GM12878 (cell line): ENCODE data around the gene OR6K3. TPM values are rescaled to one million over a fixed set of nuclear protein-coding genes. Genes with fewer than 3 reads are reported as not detected.
"Not testable (repeated sequence)": the region's sequence is repeated elsewhere in the genome, so short reads cannot be mapped to it uniquely, and the experiment has no call there.

Experiments
- ATAC-seq: fragments of 200-7000 bp; cut with Tn5 transposase; 3 replicates; pipeline ENCODE4 v1.9.1; 2020; ENCODE audit warnings: mild to moderate bottlenecking, moderate library complexity
- BruUV-seq: library from RNA; stranded (reverse); fragments of 400-500 nt; replicated peaks from 2 replicates; lab custom pipeline; 2021; lab: Mats Ljungman, UMichigan
- CTCF ChIA-PET: fragments of 300-600 bp; sonication (Branson Sonifier 250); formaldehyde crosslinking; extraction: SDS; loops from one replicate; lab custom pipeline; 2021; ENCODE audit warnings: inconsistent platforms; lab: Yijun Ruan, JAX
- POLR2A ChIA-PET: fragments of 350-600 bp; formaldehyde crosslinking; extraction: SDS; loops from one replicate; lab custom pipeline; 2021; ENCODE audit warnings: inconsistent platforms; lab: Charles Lee
- RAD21 ChIA-PET: fragments of 300-600 bp; sonication (Branson Sonifier 250); formaldehyde crosslinking; loops from one replicate; lab custom pipeline; 2023; ENCODE audit warnings: antibody characterized with exemption; ENCODE audit not compliant: unreplicated experiment; lab: Charles Lee
- SMC1A ChIA-PET: fragments of 300-600 bp; sonication (Branson Sonifier 250); formaldehyde crosslinking; loops from one replicate; lab custom pipeline; 2023; ENCODE audit not compliant: unreplicated experiment, uncharacterized antibody; lab: Charles Lee
- DNase-seq: peaks from one replicate; pipeline ENCODE4 v3.0.0-alpha.2; 2011; ENCODE audit warnings: low read depth, low spot score
- FAIRE-seq: peaks from 3 replicates; lab custom pipeline; 2011; peaks lifted over from hg19 to GRCh38; lab: Jason Lieb, UNC
- H2AFZ ChIP-seq: 2 replicates; pipeline ENCODE4 v1.6.0; 2011; ENCODE audit warnings: low read depth, low read length, control low read depth; ENCODE audit not compliant: control insufficient read depth
- H3K27ac ChIP-seq: 2 replicates; pipeline ENCODE4 v1.5.1; 2011; ENCODE audit warnings: control low read depth; ENCODE audit not compliant: control insufficient read depth, insufficient read depth
- H3K27me3 ChIP-seq, 2 experiments: replicated peaks in 1 of 2; 2 replicates each; pipeline versions ENCODE4 v1.6.0 to v1.6.1; 2011; ENCODE audit warnings: low read length in 1 of 2; ENCODE audit not compliant: control insufficient read depth in 2 of 2, insufficient read depth in 2 of 2
- H3K36me3 ChIP-seq, 2 experiments: 2 replicates each; pipeline ENCODE4 v1.5.1; 2011; ENCODE audit warnings: low read length in 1 of 2; ENCODE audit not compliant: control insufficient read depth in 2 of 2, insufficient read depth in 2 of 2
- H3K4me1 ChIP-seq: 2 replicates; pipeline ENCODE4 v1.6.1; 2011; ENCODE audit warnings: mild to moderate bottlenecking, low read length, moderate library complexity, mixed read lengths; ENCODE audit not compliant: control insufficient read depth, insufficient read depth
- H3K4me2 ChIP-seq: 2 replicates; pipeline ENCODE4 v1.6.0; 2011; ENCODE audit warnings: control low read depth; ENCODE audit not compliant: control insufficient read depth, insufficient read depth
- H3K4me3 ChIP-seq: fragments of 200-600 bp; sonication (generic); 2 replicates; pipeline ENCODE4 v1.5.1; 2016
- H3K79me2 ChIP-seq: 2 replicates; pipeline ENCODE4 v1.6.0; 2011; ENCODE audit warnings: low read length; ENCODE audit not compliant: control insufficient read depth, insufficient read depth
- H3K9ac ChIP-seq: 2 replicates; pipeline ENCODE4 v1.8.0; 2011; ENCODE audit warnings: low read length, control low read depth, mixed read lengths; ENCODE audit not compliant: control insufficient read depth, insufficient read depth
- H3K9me3 ChIP-seq: replicated peaks from 3 replicates; pipeline ENCODE4 v1.5.1; 2011; ENCODE audit warnings: mild to moderate bottlenecking, low read length; ENCODE audit not compliant: control insufficient read depth, insufficient read depth
- H4K20me1 ChIP-seq: 2 replicates; pipeline ENCODE4 v1.6.0; 2011; ENCODE audit not compliant: control insufficient read depth, insufficient read depth
- NBN ChIP-seq: fragments of 450-650 bp; IDR thresholded peaks from 2 replicates; pipeline ENCODE4 v1.6.1; 2016
- NR2C2 ChIP-seq: IDR thresholded peaks from 2 replicates; pipeline ENCODE4 v1.6.1; 2011; ENCODE audit warnings: borderline replicate concordance, low read depth; ENCODE audit not compliant: control insufficient read depth, insufficient read length
- PML ChIP-seq: IDR thresholded peaks from 2 replicates; pipeline ENCODE4 v1.6.1; 2012; ENCODE audit warnings: low read length, inconsistent platforms
- TAF1 ChIP-seq: IDR thresholded peaks from 2 replicates; pipeline ENCODE4 v1.6.1; 2011; ENCODE audit warnings: mild to moderate bottlenecking, low read depth, low read length, borderline replicate concordance
- USF1 ChIP-seq: IDR thresholded peaks from 2 replicates; pipeline ENCODE4 v1.6.1; 2011; ENCODE audit warnings: borderline replicate concordance, low read depth, mild to moderate bottlenecking, moderate library complexity, mixed read lengths, low read length; ENCODE audit not compliant: insufficient read depth; ENCODE audit errors: extremely low read length
- whole genome bisulfite sequencing: methylation state at CpG from one replicate; pipeline ENCODE4 v1.1.6; 2016; ENCODE audit warnings: low lambda C conversion rate; ENCODE audit not compliant: insufficient replicate concordance, insufficient coverage; ENCODE audit errors: missing lambda C conversion rate; 5-methylcytosine and 5-hydroxymethylcytosine counted together
- in situ Hi-C: fragments of 300-500 bp; cut with MboI; formaldehyde crosslinking; loops from 9 replicates; pipeline ENCODE4 v1.14.3; 2018; ENCODE audit warnings: mixed read lengths
- intact Hi-C: fragments of 100-400 bp; cut with micrococcal nuclease; formaldehyde crosslinking; loops from one replicate; pipeline ENCODE4 v1.14.2; 2022; ENCODE audit not compliant: unreplicated experiment
- polyA plus RNA-seq, 11 experiments: library from polyadenylated mRNA; depleted of rRNA in 4 of 11; unstranded in 6 of 11; stranded (reverse) in 5 of 11; fragments of >200 nt; fragmentation: Nextera tagmentation in 4 of 11; fragmentation: Illumina TruSeq in 1 of 11; extraction: Ambion mirVana in 4 of 11; extraction: Trizol in 1 of 11; gene quantifications; 1 replicate in 1 of 11; 2 replicates in 10 of 11; pipeline versions ENCODE4 v1.2.1 to v1.2.3, GENCODE V29; 2011 to 2016; ENCODE audit warnings: inconsistent platforms in 2 of 11, missing spikeins in 2 of 11, low read depth in 1 of 11
- total RNA-seq, 4 experiments: library from RNA; depleted of rRNA in 3 of 4; stranded (reverse); fragments of >200 nt in 3 of 4; fragmentation: Illumina TruSeq in 1 of 4; extraction: Trizol in 1 of 4; gene quantifications; 2 replicates each; pipeline versions ENCODE4 v1.2.1 to v1.2.3, GENCODE V29; 2013 to 2021

The OR6K3 gene
- total and polyA plus RNA-seq, 10 of the 15 experiments (the other 5 are each of a cell fraction or from before 2014, with no cell fraction given) = not detected

GRCh38 chr1:158691907-158692306 is 28.6 kb downstream of the OR6K3 start:
- no peak overlapping the region for H3K4me3 ChIP-seq
- CTCF ChIA-PET = interaction anchor here (1.1 kb wide), 1 partner anchor 358 kb away, joined by 3 read pairs; no protein-coding TSS in a partner anchor
- no peaks in the 10 kb centered on the region for H3K27me3 ChIP-seq
- H3K36me3 ChIP-seq = no peaks in the 10 kb centered on the region
- in situ Hi-C loops = no loop called here
- ATAC-seq = no peak
- TF ChIP-seq NBN (no peak), NR2C2 (no peak), PML (no peak), TAF1 (no peak), USF1 (no peak)
- TF ChIP-seq, all 136 proteins: peak for 0
- Histone ChIP-seq H3K4me2 (no peak overlapping the region), H3K27ac (no peak overlapping the region), H3K9ac (no peak overlapping the region), H3K9me3 (no peaks in the 10 kb centered on the region), H3K79me2 (no peaks in the 10 kb centered on the region), H2AFZ (no peak overlapping the region), H4K20me1 (no peaks in the 10 kb centered on the region), H3K4me1 (no peaks in the 10 kb centered on the region)
- intact Hi-C loops = no loop called here
- POLR2A ChIA-PET = no interaction called here
- FAIRE-seq (no peak), DNase-seq (no peak)
- BruUV-seq = no TSS peak
- RAD21 ChIA-PET = no interaction called here
- SMC1A ChIA-PET = no interaction called here

GRCh38 chr1:158691149-158691548 is 29.4 kb downstream of the OR6K3 start:
- FAIRE-seq, POLR2A ChIA-PET, H3K4me1 ChIP-seq, BruUV-seq, H3K4me3 ChIP-seq, SMC1A ChIA-PET, H3K9me3 ChIP-seq, H3K4me2 ChIP-seq, H3K27ac ChIP-seq, CTCF ChIA-PET, RAD21 ChIA-PET, ATAC-seq, H2AFZ ChIP-seq, H3K79me2 ChIP-seq, H4K20me1 ChIP-seq, H3K27me3 ChIP-seq, H3K36me3 ChIP-seq, in situ Hi-C loops, intact Hi-C loops, H3K9ac ChIP-seq, DNase-seq: not testable (repeated sequence)
- 0% methylated on average over 1 of the region's 1 CpG for WGBS
